ENCODE results near the gene ITGB1BP1.

The ITGB1BP1 gene

DNA sequence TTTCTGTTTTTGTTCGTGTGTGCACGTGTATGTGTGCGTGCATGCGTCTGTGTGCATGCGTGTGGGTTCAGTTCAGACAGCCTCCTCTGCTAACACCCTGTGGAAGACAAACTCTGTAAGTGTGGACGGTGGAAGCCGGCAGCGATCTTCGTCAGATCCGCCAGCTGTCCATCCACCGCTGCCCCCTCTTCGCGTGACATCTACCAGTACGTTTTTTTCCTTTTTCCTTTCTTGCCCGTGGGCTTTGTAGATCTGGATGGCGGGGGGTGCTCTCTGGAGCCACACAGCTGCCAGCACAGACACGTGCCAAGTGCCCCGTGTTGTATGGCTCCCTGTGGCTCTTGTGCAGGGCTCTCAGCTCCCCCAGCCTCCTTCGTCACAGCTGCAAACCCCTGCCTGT lies 32.3 kb downstream of the ITGB1BP1 start:
- POLR2A ChIA-PET, result no interaction called here
- no peak for DNase-seq (ENCODE audit: extremely low spot score)
- CTCF ChIA-PET, result interaction anchor here (1.0 kb wide), 1 partner anchor 9 kb away, joined by 3 read pairs; no protein-coding TSS in a partner anchor
- no peak for TF ChIP-seq CTCF (IDR thresholded peaks at IDR 0.05; ENCODE audit: control extremely low read depth, extremely low read depth, low read depth, missing control alignments)

DNA sequence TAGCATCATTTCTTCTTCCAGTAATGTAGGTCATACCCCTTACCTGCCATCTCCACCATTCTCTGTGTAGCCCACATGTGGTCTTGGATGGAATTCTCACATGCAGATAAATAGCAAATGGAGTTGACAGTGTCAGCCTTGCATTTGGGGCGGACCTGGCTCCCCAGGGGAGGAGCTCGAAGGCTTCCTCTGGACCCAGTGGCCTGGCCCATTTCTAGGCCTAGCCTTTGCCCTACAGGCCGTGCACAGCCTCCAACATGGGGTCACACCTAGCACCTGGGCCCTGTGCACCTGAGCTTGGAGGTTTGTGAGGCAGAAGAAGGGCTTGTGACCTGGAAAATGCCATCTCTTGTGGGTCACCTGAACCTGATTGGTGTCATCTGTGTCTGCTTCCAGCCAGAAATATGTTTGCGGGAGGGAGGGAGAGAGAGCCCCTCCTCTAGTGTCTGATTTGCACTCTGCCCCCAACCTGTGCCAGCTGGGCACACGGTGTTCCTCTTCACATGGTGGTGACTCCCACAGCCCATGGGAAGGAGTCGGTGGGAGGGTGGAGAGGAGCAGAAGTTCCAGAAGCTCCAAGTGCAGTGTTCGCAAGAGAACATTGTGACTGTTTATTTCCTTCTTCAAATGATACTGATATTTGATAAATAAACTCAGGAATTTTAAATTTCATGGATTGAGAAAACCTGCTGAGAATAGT lies 33.0 kb downstream of the ITGB1BP1 start:
- ChIA-PET CTCF (no interaction called here), POLR2A (no interaction called here)
- TF ChIP-seq CTCF (IDR thresholded peaks at IDR 0.05; ENCODE audit: control extremely low read depth, extremely low read depth, low read depth, missing control alignments), result no peak
- DNase-seq (ENCODE audit: extremely low spot score), result no peak

DNA sequence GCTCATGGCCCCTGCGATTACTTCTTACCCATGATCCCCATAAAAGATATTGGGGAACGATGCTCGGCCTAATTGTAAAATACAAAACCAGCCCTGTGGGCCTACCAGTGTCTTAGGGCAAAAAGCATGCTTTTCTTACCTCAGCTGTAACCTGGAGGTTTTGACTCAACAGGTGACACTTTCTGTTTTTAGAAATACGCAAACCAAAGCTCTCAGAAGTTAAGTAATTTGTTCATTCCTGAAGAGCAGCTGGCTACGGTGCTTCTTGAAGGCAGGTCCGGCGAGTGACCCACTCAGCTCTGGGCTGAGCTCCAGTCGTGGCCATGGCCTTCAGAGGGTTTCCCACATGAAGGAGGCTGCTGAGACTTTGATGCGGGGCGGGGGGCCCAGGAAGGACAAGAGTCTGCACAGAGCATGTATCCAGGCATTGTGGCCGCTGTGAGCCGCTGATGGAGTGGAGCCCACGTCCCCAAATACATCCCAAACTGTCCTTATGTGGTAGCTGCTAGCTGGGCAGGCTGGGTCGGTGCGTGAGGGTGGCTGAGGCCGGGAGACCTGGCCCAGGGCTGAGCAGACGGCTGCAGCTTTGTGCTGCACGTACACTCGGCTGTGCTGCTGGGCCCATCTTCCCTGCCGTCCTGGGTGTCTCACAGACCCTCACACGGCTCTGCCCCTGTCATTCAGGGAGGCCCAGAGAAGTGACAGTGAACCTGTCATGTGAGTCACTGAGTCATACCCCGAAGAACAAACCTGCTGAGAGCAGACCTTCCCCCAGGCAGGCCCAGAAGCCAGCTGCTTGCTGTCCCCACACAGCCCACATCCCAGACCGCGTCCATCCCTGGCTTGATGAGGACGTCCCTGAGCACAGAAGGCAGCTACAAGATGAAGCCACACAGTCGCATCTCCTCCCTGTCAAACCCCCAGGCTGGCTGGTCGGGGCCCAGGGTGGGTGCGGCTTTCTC lies 34.1 kb downstream of the ITGB1BP1 start:
- no peak for DNase-seq (ENCODE audit: extremely low spot score)
- TF ChIP-seq CTCF (IDR thresholded peaks at IDR 0.05; ENCODE audit: control extremely low read depth, extremely low read depth, low read depth, missing control alignments), result no peak
- CTCF ChIA-PET, result no interaction called here
- POLR2A ChIA-PET, result no interaction called here

DNA sequence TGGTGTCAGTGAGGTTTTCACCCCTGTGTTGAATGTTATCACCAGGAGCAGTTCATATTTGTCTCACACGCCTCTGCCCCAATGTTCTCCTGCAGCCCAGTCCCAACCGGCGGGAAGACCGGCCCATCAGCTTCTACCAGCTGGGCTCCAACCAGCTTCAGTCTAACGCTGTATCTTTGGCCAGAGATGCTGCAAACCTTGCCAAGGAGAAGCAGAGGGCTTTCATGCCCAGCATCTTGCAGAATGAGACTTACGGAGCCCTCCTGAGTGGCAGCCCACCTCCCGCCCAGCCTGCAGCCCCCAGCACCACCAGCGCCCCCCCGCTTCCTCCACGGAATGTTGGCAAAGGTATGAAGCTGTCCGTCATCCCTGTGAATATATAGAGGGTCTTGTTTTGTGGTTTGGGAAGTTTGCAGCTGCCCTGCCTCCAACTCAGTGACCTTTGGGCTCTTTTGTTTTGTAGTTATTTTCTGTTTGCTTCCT lies 35.1 kb downstream of the ITGB1BP1 start:
- TF ChIP-seq CTCF (IDR thresholded peaks at IDR 0.05; ENCODE audit: control extremely low read depth, extremely low read depth, low read depth, missing control alignments), result no peak
- POLR2A ChIA-PET, result no interaction called here
- DNase-seq (ENCODE audit: extremely low spot score), result no peak
- CTCF ChIA-PET, result no interaction called here

DNA sequence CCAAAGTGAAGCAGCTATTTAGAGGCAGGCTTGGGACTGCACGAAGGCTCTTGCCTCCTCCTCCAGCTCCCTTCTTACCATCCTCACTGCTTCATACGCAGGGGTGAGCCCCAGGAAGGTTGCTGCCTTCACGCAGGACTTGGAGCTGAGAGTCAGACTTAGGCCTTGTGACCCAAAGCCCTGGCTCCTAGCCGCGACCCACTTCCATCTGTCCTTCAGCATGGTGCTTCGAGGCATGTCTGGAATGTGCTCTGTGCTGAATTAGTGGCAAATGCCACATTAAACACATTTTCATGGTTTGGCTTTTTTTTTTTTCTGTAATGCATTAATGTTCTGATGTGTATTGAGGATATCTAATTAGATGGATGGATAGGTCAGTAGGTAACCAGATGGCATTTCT lies 37.5 kb downstream of the ITGB1BP1 start:
- ChIA-PET POLR2A (no interaction called here), CTCF (interaction anchor here (0.8 kb wide), 1 partner anchor 15 kb away, joined by 3 read pairs; no protein-coding TSS in a partner anchor)

More for the DNA sequence above, 37.5 kb downstream of the ITGB1BP1 start:
- no peak for DNase-seq (ENCODE audit: extremely low spot score)
- no peak for TF ChIP-seq CTCF (IDR thresholded peaks at IDR 0.05; ENCODE audit: control extremely low read depth, extremely low read depth, low read depth, missing control alignments)

Measured in GM10248 (cell line).